ENCODE measurements around the gene ZNF317.

DNA sequence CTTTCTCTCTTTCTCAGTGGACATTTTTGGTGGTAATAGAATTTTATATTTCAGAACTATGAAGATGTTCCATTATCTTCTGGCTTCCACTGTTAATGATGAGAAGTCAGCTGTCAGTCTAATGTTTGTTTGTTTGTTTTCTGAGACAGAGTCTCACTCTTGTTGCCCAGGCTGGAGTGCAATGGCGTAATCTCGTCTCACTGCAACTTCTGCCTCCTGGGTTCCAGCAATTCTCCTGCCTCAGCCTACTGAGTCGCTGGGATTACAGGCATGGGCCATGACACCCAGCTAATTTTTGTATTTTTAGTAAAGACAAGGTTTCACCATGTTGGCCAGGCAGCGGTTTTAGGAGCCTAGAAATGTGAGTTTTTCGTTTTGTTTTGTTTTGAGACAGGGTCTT is 4.7 kb downstream of the ZNF317 start:
- TF ChIP-seq, protein P1, sequence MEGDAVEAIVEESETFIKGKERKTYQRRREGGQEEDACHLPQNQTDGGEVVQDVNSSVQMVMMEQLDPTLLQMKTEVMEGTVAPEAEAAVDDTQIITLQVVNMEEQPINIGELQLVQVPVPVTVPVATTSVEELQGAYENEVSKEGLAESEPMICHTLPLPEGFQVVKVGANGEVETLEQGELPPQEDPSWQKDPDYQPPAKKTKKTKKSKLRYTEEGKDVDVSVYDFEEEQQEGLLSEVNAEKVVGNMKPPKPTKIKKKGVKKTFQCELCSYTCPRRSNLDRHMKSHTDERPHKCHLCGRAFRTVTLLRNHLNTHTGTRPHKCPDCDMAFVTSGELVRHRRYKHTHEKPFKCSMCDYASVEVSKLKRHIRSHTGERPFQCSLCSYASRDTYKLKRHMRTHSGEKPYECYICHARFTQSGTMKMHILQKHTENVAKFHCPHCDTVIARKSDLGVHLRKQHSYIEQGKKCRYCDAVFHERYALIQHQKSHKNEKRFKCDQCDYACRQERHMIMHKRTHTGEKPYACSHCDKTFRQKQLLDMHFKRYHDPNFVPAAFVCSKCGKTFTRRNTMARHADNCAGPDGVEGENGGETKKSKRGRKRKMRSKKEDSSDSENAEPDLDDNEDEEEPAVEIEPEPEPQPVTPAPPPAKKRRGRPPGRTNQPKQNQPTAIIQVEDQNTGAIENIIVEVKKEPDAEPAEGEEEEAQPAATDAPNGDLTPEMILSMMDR (IDR thresholded peaks at IDR 0.05 in 4 of 5, conservative IDR thresholded peaks at IDR 0.05 in 1 of 5): no peak
- TF ChIP-seq POLR2A (IDR thresholded peaks at IDR 0.05): no peak

Measured in gastrocnemius medialis (tissue), 4 donors.